OCI-LY7 (cell line): ENCODE results near the gene ADAM22. TPM values are rescaled to one million over a fixed set of nuclear protein-coding genes. Genes with fewer than 3 reads are reported as not detected.

Source experiments
- BruUV-seq: library from RNA; stranded (reverse); fragments of 400-500 nt; replicated peaks from 2 replicates; lab custom pipeline; 2021; lab: Mats Ljungman, UMichigan
- CTCF ChIA-PET: fragments of 300-600 bp; sonication (Branson Sonifier 250); formaldehyde crosslinking; loops from one replicate; lab custom pipeline; 2022; ENCODE audit warnings: antibody characterized with exemption; ENCODE audit not compliant: unreplicated experiment; lab: Charles Lee
- POLR2A ChIA-PET: fragments of 300-600 bp; sonication (Branson Sonifier 250); formaldehyde crosslinking; loops from one replicate; lab custom pipeline; 2022; ENCODE audit warnings: antibody characterized with exemption; lab: Charles Lee
- DNase-seq: peaks from one replicate; pipeline ENCODE4 v3.0.0-alpha.2; 2015; ENCODE audit warnings: low spot score
- H2AFZ ChIP-seq: fragments of 200-600 bp; sonication (generic), shearing (Covaris generic); 2 replicates; pipeline ENCODE4 v1.6.1; 2014; ENCODE audit warnings: mild to moderate bottlenecking, antibody characterized with exemption, low read length, moderate library complexity
- H3K27ac ChIP-seq: fragments of 200-600 bp; sonication (generic); 2 replicates; pipeline ENCODE4 v1.5.1; 2014; ENCODE audit warnings: mixed run types, low read depth, mild to moderate bottlenecking, moderate library complexity, low read length, inconsistent platforms; ENCODE audit not compliant: poor library complexity, severe bottlenecking
- H3K36me3 ChIP-seq: fragments of 200-600 bp; sonication (generic); 2 replicates; pipeline ENCODE4 v1.6.1; 2014; ENCODE audit warnings: mild to moderate bottlenecking, antibody characterized with exemption, low read length, moderate library complexity, mixed read lengths; ENCODE audit not compliant: insufficient read depth
- H3K4me1 ChIP-seq: fragments of 200-600 bp; sonication (generic); 2 replicates; pipeline ENCODE4 v1.5.1; 2014; ENCODE audit warnings: mild to moderate bottlenecking, low read length; ENCODE audit not compliant: insufficient read depth, poor library complexity, severe bottlenecking
- H3K4me2 ChIP-seq: fragments of 200-600 bp; sonication (generic); 2 replicates; pipeline ENCODE4 v1.6.1; 2014; ENCODE audit warnings: mild to moderate bottlenecking, low read length
- H3K4me3 ChIP-seq: fragments of 200-600 bp; sonication (generic); 2 replicates; pipeline ENCODE4 v1.5.1; 2014; ENCODE audit warnings: mild to moderate bottlenecking, low read depth, low read length; ENCODE audit not compliant: poor library complexity, severe bottlenecking
- H3K79me2 ChIP-seq: fragments of 200-600 bp; sonication (generic); 2 replicates; pipeline ENCODE4 v1.6.1; 2016; ENCODE audit warnings: low read depth, mild to moderate bottlenecking, low read length, moderate library complexity, mixed read lengths; ENCODE audit not compliant: insufficient read depth
- H3K9me2 ChIP-seq: fragments of 200-600 bp; sonication (generic); 2 replicates; pipeline ENCODE4 v1.6.1; 2016; ENCODE audit warnings: mild to moderate bottlenecking, low read length, mixed read lengths; ENCODE audit not compliant: insufficient read depth
- H3K9me3 ChIP-seq: fragments of 200-600 bp; sonication (generic); 2 replicates; pipeline ENCODE4 v1.6.1; 2014; ENCODE audit warnings: mild to moderate bottlenecking, mixed run types, low read length, mixed read lengths
- H4K20me1 ChIP-seq: fragments of 200-600 bp; sonication (generic); 2 replicates; pipeline ENCODE4 v1.6.1; 2014; ENCODE audit warnings: mild to moderate bottlenecking, antibody characterized with exemption, low read length, moderate library complexity, mixed read lengths; ENCODE audit not compliant: insufficient read depth
- CTCF ChIP-seq: fragments of 200-600 bp; sonication (generic); conservative IDR thresholded peaks from 2 replicates; pipeline ENCODE4 v1.5.1; 2014; ENCODE audit warnings: mild to moderate bottlenecking, antibody characterized with exemption, low read length, moderate library complexity, mixed read lengths
- EZH2phosphoT487 ChIP-seq: fragments of 200-600 bp; sonication (generic); IDR thresholded peaks from 2 replicates; pipeline ENCODE4 v1.6.1; 2018; ENCODE audit warnings: low read depth, borderline replicate concordance, mild to moderate bottlenecking, mixed run types, antibody characterized with exemption, low read length, moderate library complexity, mixed read lengths
- intact Hi-C: fragments of 100-400 bp; cut with micrococcal nuclease; formaldehyde crosslinking; loops from one replicate; pipeline ENCODE4 v1.10.0; 2022; ENCODE audit not compliant: unreplicated experiment
- total RNA-seq, 2 experiments: library from RNA; depleted of rRNA in 1 of 2; stranded (reverse); fragments of >200 nt in 1 of 2; shearing (Covaris generic) in 1 of 2; gene quantifications; 2 replicates each; pipeline ENCODE4 v1.2.3, GENCODE V29; 2014 to 2022

The ADAM22 gene
- total RNA-seq, 2 experiments from 2014 or later: 12.0 to 13.6 TPM

- BruUV-seq: no TSS peak
- Histone ChIP-seq H3K36me3 (no peaks in the 10 kb centered on the region), H3K27ac (no peak overlapping the region), H4K20me1 (no peaks in the 10 kb centered on the region), H3K9me3 (no peaks in the 10 kb centered on the region), H2AFZ (no peak overlapping the region), H3K9me2 (no peaks in the 10 kb centered on the region), H3K4me1 (no peaks in the 10 kb centered on the region), H3K4me2 (no peak overlapping the region), H3K79me2 (no peaks in the 10 kb centered on the region), H3K4me3 (no peak overlapping the region)
- intact Hi-C loops: no loop called here
- ChIA-PET CTCF (no interaction called here), POLR2A (interaction anchor here (0.6 to 1.3 kb wide), 3 partner anchors 9 to 798 kb away, joined by 3 read pairs; no protein-coding TSS in a partner anchor)
- TF ChIP-seq EZH2phosphoT487 (no peak), CTCF (no peak)
- DNase-seq: no peak
Observed at GRCh38 chr7:88226886-88227516, 292.9 kb downstream of the ADAM22 start.

- ChIA-PET POLR2A (no interaction called here), CTCF (no interaction called here)
- no peak for DNase-seq
- no TSS peak for BruUV-seq
- intact Hi-C loops: no loop called here
- H3K79me2 ChIP-seq: no peaks in the 10 kb centered on the region
- H3K4me3 ChIP-seq: no peak overlapping the region
- H3K36me3 ChIP-seq: no peaks in the 10 kb centered on the region
- no peak overlapping the region for H3K27ac ChIP-seq
- no peaks in the 10 kb centered on the region for H4K20me1 ChIP-seq
- H3K9me2 ChIP-seq: no peaks in the 10 kb centered on the region
- no peak overlapping the region for H2AFZ ChIP-seq
- TF ChIP-seq CTCF (no peak), EZH2phosphoT487 (no peak)
- H3K4me1 ChIP-seq: no peaks in the 10 kb centered on the region
- H3K9me3 ChIP-seq: no peaks in the 10 kb centered on the region
- no peak overlapping the region for H3K4me2 ChIP-seq
Observed at GRCh38 chr7:88229302-88229995, 295.4 kb downstream of the ADAM22 start.

- intact Hi-C loops: no loop called here
- no peak overlapping the region for H2AFZ ChIP-seq
- no TSS peak for BruUV-seq
- ChIA-PET POLR2A (no interaction called here), CTCF (no interaction called here)
- H3K4me1 ChIP-seq: no peaks in the 10 kb centered on the region
- no peak overlapping the region for H3K27ac ChIP-seq
- H3K4me2 ChIP-seq: no peak overlapping the region
- no peak for TF ChIP-seq CTCF
- TF ChIP-seq EZH2phosphoT487: no peak
- no peaks in the 10 kb centered on the region for H3K9me3 ChIP-seq
- DNase-seq: no peak
- H4K20me1 ChIP-seq: no peaks in the 10 kb centered on the region
- H3K36me3 ChIP-seq: no peaks in the 10 kb centered on the region
- H3K9me2 ChIP-seq: no peaks in the 10 kb centered on the region
- H3K79me2 ChIP-seq: no peaks in the 10 kb centered on the region
- no peak overlapping the region for H3K4me3 ChIP-seq
Observed at GRCh38 chr7:88230646-88231045, 296.6 kb downstream of the ADAM22 start.
